ENCODE measurements around the gene ACAD9.

The ACAD9 gene

GRCh38 chr3:128949158-128949557 lies 69.7 kb downstream of the ACAD9 start:
- no peaks in the 10 kb centered on the region for H3K79me2 ChIP-seq (ENCODE audit: insufficient read depth, low read length)
- no peak for TF ChIP-seq EZH2 (IDR thresholded peaks at IDR 0.05; ENCODE audit: borderline replicate concordance, low read length)
- TF ChIP-seq, protein P1, sequence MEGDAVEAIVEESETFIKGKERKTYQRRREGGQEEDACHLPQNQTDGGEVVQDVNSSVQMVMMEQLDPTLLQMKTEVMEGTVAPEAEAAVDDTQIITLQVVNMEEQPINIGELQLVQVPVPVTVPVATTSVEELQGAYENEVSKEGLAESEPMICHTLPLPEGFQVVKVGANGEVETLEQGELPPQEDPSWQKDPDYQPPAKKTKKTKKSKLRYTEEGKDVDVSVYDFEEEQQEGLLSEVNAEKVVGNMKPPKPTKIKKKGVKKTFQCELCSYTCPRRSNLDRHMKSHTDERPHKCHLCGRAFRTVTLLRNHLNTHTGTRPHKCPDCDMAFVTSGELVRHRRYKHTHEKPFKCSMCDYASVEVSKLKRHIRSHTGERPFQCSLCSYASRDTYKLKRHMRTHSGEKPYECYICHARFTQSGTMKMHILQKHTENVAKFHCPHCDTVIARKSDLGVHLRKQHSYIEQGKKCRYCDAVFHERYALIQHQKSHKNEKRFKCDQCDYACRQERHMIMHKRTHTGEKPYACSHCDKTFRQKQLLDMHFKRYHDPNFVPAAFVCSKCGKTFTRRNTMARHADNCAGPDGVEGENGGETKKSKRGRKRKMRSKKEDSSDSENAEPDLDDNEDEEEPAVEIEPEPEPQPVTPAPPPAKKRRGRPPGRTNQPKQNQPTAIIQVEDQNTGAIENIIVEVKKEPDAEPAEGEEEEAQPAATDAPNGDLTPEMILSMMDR (IDR thresholded peaks at IDR 0.05; ENCODE audit: low read length): no peak
- H3K36me3 ChIP-seq (ENCODE audit: insufficient read depth, low read length): no peaks in the 10 kb centered on the region
- H3K4me3 ChIP-seq (ENCODE audit: low read depth, low read length, poor library complexity, severe bottlenecking): no peak overlapping the region
- peaks cover 19% of the 10 kb centered on the region; the same call in 1 of the 2 replicates for H3K27me3 ChIP-seq (ENCODE audit: insufficient read depth, low read length)
- H2AFZ ChIP-seq (ENCODE audit: low read length): no peak overlapping the region
- H3K4me2 ChIP-seq (ENCODE audit: low read length): no peak overlapping the region
- no peaks in the 10 kb centered on the region for H3K9me3 ChIP-seq (ENCODE audit: low read length)
- H3K27ac ChIP-seq (ENCODE audit: low read depth, low read length, poor library complexity, severe bottlenecking): no peak overlapping the region
- no peaks in the 10 kb centered on the region for H3K4me1 ChIP-seq (ENCODE audit: insufficient read depth, low read length, severe bottlenecking)
- no peak overlapping the region for H3K9ac ChIP-seq (ENCODE audit: low read length)
- no peaks in the 10 kb centered on the region for H3K9me2 ChIP-seq (ENCODE audit: low read depth, low read length)
- no peaks in the 10 kb centered on the region for H3F3A ChIP-seq (ENCODE audit: insufficient read depth, low read length)
- H4K20me1 ChIP-seq (ENCODE audit: insufficient read depth, low read length): no peaks in the 10 kb centered on the region

DNA sequence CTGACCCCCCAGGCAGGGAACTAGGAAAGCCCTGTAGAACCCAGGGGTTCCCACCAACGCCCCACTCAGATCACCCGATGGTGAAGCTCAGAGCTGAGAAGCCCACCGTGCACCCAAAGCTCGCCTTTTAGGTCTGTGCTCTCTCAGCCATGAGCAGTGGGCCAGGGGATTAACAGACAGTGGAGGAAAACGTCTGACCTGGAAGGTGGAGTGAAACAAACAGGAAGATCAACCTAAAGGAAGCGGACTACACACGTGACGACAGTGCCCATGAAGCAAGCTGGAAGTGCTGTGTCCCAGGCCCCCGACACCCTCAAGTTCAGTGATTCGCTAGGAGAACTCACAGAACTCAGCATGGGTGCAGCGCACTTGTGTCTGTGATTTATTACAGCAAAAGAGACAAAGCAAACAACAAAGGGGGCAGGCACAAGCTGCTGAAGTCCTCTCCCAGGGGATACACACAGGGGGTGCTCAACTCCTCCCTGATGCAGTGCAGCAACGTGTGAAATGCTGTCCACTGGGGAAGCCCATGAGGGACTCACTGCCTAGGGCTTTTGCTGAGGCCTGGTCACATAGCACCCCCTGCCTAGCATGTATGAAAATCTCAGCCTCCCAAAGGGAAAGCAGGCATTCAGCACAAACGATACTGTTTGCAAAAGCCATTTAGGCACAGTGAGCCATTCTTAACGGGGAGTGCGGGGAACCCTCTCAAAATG lies 71.0 kb downstream of the ACAD9 start:
- Histone ChIP-seq H3K9me3 (ENCODE audit: low read length) (no peaks in the 10 kb centered on the region), H3K9ac (ENCODE audit: low read length) (no peak overlapping the region), H3F3A (ENCODE audit: insufficient read depth, low read length) (no peaks in the 10 kb centered on the region), H3K9me2 (ENCODE audit: low read depth, low read length) (no peaks in the 10 kb centered on the region), H3K36me3 (ENCODE audit: insufficient read depth, low read length) (no peaks in the 10 kb centered on the region), H3K27me3 (ENCODE audit: insufficient read depth, low read length) (peaks cover 13% of the 10 kb centered on the region; the same call in 1 of the 2 replicates), H3K4me3 (ENCODE audit: low read depth, low read length, poor library complexity, severe bottlenecking) (no peak overlapping the region), H3K4me2 (ENCODE audit: low read length) (no peak overlapping the region), H3K79me2 (ENCODE audit: insufficient read depth, low read length) (no peaks in the 10 kb centered on the region), H4K20me1 (ENCODE audit: insufficient read depth, low read length) (no peaks in the 10 kb centered on the region), H2AFZ (ENCODE audit: low read length) (no peak overlapping the region), H3K4me1 (ENCODE audit: insufficient read depth, low read length, severe bottlenecking) (no peaks in the 10 kb centered on the region), H3K27ac (ENCODE audit: low read depth, low read length, poor library complexity, severe bottlenecking) (no peak overlapping the region)
- TF ChIP-seq, protein P1 (IDR thresholded peaks at IDR 0.05; ENCODE audit: low read length): peak; percentile 31; the same call in 1 of the 2 replicates
- TF ChIP-seq EZH2 (IDR thresholded peaks at IDR 0.05; ENCODE audit: borderline replicate concordance, low read length): no peak

DNA sequence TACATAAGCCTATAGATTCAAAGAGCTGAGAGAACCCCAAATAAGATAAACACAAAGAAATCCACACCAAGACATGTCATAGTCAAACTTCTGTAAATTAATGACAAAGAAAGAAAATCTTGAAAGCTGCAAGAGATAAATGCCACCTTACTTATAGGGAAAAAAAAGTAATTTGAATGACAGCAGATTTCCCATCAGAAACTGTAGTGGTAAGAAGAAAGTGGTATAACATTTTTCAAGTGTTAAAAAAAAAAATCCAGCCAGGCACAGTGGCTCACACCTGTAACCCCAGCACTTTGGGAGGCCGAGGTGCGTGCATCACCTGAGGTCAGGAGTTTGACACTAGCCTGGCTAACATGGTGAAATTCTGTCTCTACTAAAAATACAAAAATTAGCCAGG lies 77.0 kb downstream of the ACAD9 start:
- Histone ChIP-seq H3K4me1 (ENCODE audit: insufficient read depth, low read length, severe bottlenecking) (no peaks in the 10 kb centered on the region), H3K27me3 (ENCODE audit: insufficient read depth, low read length) (peaks cover 4% of the 10 kb centered on the region; the same call in 1 of the 2 replicates), H4K20me1 (ENCODE audit: insufficient read depth, low read length) (no peaks in the 10 kb centered on the region), H3F3A (ENCODE audit: insufficient read depth, low read length) (no peaks in the 10 kb centered on the region), H3K27ac (ENCODE audit: low read depth, low read length, poor library complexity, severe bottlenecking) (no peak overlapping the region), H3K4me3 (ENCODE audit: low read depth, low read length, poor library complexity, severe bottlenecking) (no peak overlapping the region), H3K9ac (ENCODE audit: low read length) (no peak overlapping the region), H2AFZ (ENCODE audit: low read length) (no peak overlapping the region), H3K79me2 (ENCODE audit: insufficient read depth, low read length) (no peaks in the 10 kb centered on the region), H3K9me2 (ENCODE audit: low read depth, low read length) (no peaks in the 10 kb centered on the region), H3K4me2 (ENCODE audit: low read length) (no peak overlapping the region), H3K36me3 (ENCODE audit: insufficient read depth, low read length) (no peaks in the 10 kb centered on the region), H3K9me3 (ENCODE audit: low read length) (peaks cover 14% of the 10 kb centered on the region)
- TF ChIP-seq EZH2 (IDR thresholded peaks at IDR 0.05; ENCODE audit: borderline replicate concordance, low read length): no peak
- TF ChIP-seq, protein P1 (IDR thresholded peaks at IDR 0.05; ENCODE audit: low read length): no peak
